GM12873 (cell line): ENCODE data around the gene RFK.

Experiments
- TF ChIP-seq, protein P1 (sequence below): IDR thresholded peaks from 2 replicates; pipeline ENCODE4 v1.5.1; 2012; ENCODE audit warnings: low read depth, mild to moderate bottlenecking, moderate library complexity, low read length, control low read depth; ENCODE audit not compliant: insufficient read depth; ENCODE audit errors: missing control alignments

The RFK gene

DNA sequence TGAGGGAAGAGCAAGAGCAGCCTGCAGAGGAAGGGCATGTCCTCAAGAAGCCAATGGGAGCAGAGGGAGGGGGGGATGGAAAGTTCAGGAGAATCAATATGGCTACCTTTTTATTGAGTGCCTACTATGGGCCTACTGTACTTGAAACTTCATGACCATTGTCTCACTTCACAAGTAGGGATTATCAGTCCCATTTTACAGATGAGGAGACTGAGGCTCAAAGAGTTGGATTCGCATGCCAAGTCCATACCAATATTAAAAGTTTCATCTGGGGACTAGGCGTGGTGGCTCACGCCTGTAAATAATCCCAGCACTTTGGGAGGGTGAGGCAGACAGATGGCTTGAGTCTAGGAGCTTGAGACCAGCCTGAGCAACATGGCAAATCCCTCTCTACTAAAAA, 40.0 kb downstream of the RFK start:
- TF ChIP-seq, protein P1, sequence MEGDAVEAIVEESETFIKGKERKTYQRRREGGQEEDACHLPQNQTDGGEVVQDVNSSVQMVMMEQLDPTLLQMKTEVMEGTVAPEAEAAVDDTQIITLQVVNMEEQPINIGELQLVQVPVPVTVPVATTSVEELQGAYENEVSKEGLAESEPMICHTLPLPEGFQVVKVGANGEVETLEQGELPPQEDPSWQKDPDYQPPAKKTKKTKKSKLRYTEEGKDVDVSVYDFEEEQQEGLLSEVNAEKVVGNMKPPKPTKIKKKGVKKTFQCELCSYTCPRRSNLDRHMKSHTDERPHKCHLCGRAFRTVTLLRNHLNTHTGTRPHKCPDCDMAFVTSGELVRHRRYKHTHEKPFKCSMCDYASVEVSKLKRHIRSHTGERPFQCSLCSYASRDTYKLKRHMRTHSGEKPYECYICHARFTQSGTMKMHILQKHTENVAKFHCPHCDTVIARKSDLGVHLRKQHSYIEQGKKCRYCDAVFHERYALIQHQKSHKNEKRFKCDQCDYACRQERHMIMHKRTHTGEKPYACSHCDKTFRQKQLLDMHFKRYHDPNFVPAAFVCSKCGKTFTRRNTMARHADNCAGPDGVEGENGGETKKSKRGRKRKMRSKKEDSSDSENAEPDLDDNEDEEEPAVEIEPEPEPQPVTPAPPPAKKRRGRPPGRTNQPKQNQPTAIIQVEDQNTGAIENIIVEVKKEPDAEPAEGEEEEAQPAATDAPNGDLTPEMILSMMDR: no peak

DNA sequence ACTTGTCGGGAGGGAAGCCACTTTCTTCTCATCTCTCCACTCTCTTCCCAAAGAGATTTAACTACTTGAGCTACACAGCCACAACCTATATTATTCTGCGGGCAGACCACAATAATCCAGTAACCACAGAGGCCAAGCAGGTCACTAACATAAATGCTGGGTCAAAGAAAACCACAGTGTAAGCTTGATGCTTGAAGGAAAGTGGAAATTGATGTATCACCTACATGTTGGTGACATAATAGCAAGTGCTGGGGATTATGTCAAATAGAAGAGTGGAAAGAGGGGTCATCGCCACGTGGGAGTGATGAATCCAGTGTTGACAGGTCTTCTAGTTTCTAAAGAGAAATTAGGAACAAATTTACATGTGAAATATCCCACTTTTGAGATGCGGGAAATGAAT, 40.9 kb downstream of the RFK start:
- TF ChIP-seq, protein P1: no peak

DNA sequence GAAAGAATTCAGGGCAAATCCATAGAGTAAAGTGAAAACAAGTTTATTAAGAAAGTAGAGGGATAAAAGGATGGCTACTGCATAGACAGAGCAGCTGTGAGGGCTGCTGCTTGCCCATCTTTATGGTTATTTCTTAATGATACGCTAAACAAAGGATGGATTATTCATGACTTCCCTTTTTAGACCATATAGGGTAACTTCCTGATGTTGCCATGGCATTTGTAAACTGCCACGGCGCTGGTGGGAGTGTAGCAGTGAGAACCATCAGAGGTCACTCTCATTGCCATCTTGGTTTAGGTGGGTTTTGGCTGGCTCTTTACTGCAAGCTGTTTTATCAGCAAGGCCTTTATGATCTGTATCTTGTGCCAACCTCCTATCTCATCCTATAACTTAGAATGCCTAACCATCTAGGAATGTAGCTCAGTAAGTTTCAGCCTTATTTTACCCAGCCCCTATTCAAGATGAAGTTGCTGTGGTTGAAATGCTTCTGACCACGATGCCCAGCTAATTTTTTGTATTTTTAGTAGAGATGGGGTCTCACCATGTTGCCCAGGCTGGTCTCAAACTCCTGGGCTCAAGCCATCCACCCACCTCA, 42.1 kb downstream of the RFK start:
- TF ChIP-seq, protein P1: no peak

DNA sequence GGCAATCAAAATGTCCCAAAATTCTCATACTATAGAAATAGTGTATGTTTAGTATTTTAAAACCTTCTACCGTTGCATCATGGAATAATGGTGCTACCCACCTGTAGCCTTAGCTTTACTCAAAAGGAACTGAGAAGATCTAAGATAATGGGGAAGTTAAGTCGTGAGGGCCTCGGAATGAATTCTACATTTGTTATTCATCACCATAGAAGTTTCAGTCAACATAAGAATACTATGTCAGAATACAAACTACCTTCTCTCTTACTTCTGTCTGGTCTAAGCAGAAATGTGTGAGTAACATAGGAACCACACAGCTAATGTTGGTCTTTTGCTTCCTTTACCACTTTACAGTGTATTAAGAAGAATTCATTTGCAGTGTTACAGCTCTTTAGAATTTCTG, 43.2 kb downstream of the RFK start:
- TF ChIP-seq, protein P1: no peak

DNA sequence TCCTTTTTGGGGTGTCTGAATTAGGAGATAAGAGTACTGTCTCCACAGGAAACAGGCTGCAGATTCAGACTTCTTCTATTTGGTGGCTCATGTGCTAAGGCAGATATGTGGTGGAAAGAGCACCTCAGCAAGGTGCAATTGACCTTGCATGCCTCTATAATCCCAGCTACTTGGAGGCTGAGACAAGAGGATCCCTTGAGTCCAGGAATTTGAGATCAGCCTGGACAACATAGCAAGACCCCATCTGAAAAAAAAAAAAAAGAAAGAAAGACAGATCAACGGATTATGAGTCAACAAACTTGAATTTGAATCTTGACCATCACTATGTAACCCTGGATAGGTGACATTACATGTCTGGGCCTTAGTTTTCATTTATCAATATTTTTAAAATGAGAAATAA, 44.4 kb downstream of the RFK start:
- TF ChIP-seq, protein P1: no peak

DNA sequence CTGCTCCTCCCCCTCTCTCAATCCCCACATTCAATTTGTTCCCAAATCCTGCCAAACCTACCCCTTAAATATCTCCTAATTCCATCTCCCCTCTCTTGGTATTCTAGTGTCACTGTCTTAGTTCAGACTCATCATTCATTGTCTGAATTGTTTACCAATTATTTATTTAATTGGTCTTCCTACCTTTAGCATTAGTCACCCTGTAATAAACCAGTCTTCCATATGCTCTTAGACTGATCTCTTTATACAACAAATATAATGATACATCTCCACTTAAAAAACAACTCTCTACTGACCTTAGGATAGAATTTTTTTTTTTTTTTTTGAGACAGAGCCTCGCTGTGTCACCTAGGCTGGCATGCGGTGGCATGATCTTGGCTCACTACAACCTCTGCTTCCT, 51.4 kb downstream of the RFK start:
- TF ChIP-seq, protein P1: no peak

DNA sequence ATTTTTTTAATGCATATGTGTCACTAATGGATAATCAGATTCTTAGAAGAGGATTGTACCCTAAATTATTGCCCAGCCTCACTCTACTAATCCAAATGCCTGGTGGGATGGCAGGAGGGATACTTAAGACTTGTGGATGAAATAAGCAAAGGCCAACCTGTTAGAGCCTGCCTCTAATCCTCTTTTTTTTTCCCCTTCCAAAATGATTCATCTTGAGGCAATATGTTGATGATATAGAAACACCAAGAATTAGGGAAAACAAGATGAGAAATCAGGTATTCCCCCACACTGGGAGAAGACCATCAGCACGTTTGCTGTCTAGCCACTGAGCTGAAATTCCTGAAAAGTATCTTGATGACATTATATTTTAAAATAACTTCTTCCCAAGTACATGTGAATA, 52.0 kb downstream of the RFK start:
- TF ChIP-seq, protein P1: no peak
